GM19043 (cell line): ENCODE data around the gene TLR3.
"Not testable (repeated sequence)": the region's sequence is repeated elsewhere in the genome, so short reads cannot be mapped to it uniquely, and the experiment has no call there.

Experiments used
- ATAC-seq: cut with Tn5 transposase; IDR thresholded peaks from one replicate; pipeline ENCODE4 v1.9.1; 2021; ENCODE audit warnings: low read depth; ENCODE audit not compliant: unreplicated experiment

Gene TLR3

DNA sequence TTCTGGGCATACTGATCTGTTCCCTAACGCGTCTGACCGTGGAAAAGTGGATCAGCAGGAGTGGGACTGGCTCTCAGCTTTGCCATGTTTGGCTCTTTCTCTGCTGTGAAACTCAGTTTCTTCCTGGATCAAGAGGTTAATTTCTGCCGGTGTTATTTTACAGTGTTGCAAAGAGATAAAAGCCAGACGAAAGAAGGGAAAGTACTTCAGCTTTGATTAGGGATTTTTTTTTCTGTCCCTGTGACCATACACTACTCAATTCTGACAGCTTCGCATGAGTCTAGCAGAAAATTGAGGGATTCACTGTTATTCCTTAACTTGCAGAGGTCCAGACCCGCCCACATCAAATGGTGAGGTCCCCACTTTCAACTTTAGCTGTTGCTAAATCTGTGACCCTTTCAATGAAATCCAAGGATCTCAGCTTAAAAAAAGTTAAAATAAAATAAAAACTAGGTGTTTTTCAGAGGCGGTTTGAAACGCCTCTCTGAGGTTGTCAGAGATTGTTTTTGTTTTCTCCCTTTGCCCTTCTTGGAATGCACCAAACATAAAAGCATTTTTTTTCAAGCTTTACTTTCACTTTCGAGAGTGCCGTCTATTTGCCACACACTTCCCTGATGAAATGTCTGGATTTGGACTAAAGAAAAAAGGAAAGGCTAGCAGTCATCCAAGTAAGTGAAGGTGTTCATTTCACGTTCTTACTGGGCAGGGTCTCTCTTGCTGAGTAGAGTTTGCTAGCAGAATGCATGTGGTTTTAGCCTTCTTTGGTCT is at the start of gene TLR3:
Gene TLR3 (plus strand): TSS at position 576 of the 768 bp plus-strand sequence. CDS start 7,464 bp downstream, outside the sequence.
- ATAC-seq: no peak

DNA sequence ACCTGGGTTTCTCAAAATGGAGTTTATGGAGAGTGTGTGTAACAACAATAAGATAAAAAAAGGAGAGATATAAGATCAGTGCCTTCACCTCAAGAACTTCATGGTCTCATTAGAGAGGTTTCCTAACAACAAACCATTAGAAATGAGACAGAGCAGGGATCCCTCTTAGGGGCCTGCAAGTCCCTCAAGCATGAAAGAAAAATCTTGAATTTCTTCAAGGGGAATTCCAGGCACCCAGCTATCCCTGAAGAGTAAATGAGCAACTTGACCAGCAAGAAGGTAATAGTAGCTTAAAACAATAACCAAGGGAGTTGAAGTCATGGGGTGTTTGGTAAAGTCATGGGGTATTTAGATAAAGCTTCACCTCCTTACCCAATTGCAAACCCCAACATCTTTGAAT is 49.7 kb upstream of the TLR3 start:
- ATAC-seq: no peak

DNA sequence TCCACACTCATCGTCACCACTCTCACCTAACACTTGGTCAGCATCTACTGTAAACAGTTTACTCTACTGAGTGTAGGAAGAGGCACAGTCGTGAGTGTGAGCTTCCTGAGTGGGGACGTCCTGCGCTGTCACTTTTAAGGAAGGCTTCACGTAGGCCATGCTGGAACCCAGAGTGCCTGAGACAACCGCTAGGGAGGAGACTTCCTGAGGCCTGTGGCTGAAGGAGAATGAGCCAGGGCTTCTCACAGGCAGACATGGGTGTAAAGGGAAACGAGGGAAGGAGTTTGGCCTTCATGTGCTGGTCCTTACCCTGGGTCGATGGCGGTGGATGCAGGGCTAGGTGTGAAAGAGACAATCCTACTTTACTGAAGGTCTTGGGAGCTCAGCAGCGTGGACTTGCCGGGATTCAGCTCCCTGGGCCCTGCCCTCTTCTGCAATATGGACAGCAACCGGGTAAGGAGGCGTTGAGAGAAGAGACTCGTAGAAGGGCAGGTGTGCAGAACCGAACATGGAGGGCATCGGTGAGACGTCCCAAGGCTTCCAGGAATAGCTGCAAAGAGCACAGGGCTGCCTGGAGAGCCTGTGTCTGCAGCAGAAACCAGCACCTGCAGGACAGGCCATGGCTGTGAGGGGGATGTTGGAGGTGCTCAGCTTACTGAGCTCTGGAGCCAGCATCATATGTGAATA is 48.7 kb upstream of the TLR3 start:
- ATAC-seq: no peak

DNA sequence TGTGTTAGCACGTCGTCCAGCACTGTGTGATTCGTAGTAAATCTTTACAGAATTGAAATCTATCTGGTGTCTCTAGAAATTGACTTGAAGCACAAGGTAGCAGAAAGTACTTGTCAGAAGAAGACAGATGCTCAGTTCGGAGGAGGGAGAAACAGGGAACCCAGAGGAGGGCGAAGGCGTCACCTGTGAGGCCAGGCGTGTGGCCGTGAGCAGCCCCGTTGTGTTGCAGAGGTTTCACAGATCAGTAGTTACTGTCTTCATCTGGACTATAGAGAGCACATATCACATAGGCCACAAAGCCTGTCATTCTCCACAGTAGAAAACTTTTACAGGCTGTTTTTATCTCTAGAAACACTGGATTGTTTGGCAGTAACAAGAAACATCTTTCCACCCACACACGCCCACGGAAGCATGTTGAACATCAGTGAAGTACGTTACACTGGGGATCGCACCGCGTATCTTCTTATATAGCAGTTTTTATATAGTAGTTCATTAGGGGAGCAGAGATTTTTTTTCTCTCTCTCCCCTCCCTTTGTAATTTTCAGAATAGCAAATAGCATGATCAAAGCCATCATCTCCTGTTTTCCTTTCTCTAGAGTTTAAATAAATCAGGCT is 48.1 kb upstream of the TLR3 start:
- no peak for ATAC-seq

DNA sequence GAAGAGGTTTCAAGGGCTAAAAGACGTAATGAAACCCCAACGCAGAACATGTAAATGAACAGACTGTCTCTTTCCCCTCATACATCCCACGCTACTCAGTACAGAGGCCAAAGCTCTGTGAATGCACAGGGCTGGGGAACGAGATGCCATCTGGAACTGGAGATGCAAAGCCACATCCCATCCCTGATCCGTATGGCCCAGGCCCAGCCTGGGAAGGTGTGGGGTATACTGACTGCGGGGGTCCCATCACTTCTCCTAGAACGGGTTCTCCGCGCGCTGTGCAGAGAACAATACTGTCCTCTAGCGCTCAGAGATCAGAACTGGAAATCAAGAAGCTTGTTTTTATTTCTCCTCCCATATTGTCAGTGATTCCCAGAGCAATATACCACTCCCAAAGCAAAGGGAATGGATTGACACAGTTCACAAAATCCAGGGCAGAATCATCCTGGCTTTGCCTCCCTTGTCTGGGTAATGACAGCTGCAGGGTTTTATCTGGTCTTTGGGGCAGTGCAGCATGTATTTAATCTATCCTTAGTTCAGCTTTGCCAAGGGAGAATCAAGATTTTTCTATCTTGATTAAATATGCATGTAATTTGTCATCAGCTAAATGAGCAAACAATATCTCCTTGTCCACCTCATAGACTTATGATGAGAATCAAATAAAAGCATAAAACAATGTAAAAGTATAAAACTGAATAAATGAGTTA is 47.3 kb upstream of the TLR3 start:
- ATAC-seq: no peak

DNA sequence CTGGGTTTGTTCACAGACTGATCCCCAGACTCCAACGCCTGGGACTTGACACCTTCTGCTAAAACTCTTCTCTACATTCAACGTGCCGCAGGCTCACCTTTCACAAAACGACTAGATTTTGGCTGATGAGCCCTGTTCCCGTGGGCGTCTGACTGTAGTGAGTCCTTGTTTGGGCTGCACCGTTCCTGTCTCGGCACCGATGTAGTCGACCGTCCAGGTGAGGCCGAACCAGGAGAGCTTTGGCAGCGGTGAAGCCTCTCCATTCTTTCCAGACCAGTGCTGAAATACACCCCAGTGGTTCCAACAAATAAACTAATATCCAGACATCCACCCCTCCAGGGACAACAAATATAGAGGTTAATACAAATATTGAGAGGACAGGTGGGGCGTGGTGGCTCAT is 45.0 kb upstream of the TLR3 start:
- ATAC-seq: no peak

DNA sequence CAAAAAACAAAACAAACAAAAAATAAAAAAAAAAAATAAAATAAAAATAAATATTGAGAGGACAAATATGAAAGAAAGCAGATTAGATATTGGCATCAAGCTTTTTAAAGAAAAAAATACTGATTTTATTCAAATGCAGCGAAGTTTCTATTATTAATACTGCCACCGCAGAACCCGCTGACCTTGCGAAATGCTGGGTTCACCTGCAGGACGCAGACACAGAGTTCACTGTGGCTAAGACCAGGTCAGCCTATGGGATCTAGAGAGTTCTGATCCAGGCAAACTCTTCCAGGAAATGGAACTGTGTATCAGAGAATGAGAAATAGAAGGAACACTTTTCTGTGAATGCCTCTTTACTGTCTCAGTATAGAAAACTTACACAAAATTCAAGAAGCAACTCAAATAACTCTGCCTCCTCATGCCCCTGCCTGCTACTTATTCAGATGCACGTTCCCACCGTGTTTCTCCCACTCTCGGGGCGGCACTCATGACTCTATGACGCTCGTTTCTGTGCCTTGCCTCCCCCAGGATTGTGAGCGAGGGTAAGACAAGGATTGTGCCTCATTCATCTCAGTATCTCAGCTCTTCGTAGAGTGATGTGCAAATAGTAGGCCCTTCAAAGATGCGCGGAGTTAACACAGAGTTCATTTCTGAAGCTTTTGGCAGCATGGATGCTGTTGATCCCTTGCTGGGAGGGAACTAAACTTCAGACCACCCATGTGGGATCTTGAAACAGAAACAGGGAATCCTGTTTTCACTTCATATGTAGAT is 44.1 kb upstream of the TLR3 start:
- no peak for ATAC-seq

DNA sequence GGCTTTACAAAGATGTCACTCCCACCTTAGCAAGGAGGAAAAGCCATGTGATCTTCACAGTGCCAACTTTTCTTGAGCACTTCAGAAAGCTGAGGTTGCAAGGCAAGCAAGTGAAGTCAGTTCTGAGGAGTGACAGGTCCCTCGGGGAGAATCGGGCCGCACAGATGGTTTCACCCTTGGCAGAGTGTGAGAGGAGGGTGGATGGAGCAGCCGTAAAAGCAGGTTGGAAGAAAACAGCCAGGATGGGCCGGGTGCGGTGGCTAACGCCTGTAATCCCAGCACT is 43.6 kb upstream of the TLR3 start:
- ATAC-seq: no peak

DNA sequence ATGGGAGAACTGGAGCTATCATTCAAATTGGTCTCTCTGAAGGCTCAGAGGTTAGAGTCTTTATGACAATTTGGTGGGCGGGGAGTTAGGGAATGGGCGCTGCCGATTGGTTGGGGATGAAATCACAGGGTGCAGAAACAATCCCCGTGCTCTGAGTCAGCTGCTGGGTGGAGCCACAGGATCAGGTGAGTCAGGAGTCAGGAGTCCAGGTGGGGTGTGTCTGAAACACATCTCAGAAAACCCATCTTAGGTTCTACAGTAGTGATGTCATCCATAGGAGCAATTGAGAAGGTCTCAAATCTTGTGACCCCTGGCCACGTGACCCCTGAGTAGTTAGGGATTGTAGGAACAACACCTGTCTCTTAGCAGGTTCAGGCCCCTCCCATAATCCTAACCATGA is 41.6 kb upstream of the TLR3 start:
- no peak for ATAC-seq

DNA sequence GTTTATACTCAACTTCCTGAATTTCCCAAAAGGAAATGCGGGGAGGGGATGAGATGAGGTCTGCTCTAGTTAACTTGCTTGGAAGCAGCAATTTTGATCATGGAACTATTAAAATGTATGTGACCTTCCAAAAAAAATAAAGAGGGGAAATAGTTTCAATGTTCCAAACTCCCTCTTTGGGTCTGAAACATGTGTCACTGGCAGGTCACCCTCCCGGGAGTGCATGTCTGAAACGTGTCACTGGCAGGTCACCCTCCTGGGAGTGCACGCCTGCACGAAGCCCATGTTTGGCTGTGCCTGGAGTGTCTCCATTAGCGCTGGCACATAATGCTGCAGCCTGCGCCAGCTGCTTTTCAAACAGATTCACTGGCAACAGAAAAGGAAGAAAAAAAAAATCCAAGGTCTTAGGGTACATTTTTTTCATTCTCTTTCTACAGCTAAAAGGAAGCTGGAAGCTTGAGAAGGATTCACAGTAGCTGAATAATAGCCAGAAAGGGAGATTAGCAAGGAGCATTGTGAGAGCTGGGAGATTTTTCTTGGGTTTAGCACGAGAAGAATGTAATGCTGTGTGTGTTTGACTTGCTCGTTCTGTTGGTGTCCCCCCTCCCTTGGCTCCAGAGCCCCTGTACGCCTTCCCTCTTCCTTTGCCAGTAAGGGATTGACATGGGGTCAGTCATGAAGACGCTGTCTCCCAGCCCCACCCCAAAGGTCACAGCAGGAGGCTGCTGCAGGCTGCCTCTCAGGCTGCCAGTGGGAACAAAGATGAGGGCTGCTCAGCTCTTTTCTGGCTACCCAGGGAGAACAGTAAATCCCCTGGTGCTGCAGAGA is 39.2 kb upstream of the TLR3 start:
- no peak for ATAC-seq

DNA sequence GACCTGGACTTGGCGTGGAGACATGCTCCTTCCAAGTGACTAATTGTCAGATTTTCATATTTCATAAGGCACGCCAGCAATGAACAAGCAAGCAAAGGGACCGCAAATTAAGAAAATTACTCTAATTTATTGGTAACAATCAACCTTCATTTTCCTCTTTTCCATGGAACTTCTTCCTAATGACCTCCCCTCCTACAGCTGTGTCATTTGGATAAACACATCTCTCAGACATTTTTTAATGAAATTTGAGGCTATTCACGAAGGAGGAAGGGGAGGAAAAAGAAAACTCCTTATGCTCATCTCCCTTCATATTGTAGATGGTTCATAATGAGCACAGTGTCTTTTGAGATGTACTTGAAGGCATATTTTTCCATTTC is 38.6 kb upstream of the TLR3 start:
- ATAC-seq: no peak

DNA sequence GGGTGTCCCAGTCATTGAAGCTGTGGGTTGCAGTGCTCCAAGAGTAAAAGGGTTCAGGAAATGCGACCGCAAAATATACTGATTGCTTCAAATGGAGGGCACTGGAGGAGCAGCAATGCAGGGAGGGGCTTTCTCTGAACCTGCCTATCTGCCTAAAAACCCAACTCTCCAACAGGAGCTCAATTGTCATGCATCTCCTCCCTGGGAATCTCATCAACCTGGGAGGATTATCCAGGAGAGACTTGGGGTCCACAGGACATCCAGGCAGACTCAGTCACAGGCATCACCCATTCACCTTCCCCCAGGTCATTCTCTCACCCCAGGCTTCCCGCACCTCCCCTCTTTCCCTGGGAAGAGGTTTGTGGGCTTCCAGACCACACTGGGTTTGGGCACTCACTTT is 38.2 kb upstream of the TLR3 start:
- no peak for ATAC-seq

DNA sequence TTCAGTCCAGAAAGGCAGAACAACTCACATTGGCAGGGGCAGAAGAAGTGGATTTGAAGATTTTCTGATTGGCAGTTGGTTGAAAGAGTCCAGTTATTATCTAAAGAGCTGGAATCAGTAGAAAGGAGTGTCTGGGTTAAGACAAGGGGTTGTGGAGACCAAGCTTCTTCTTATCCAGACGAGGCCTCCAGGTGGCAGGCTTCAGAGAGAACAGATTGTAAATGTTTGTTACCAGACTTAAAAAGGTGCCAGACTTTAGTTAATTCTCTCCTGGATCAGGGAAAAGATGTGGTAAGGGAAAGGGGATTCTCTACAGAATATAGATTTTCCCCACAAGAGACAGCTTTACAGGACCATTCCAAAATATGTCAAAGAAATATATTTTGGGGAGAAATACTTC is 36.7 kb upstream of the TLR3 start:
- no peak for ATAC-seq

DNA sequence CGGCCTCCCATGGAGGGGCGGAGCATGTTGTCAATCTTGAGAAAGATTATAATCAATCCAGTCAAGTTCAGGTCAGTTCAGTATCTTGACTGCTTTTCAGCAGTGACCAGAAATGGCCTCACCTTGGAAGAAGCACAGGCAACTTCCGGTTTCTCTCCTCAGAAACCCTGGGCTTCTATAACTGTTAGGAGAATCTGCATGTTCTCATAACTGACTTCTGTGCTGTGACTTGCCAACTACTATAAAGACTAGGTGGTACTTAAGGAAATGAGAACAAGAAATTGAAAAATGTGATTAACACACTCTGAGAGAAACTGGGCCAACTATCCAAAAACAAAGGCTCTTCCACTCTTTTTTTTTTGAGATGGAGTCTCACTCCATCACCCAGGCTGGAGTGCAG is 35.9 kb upstream of the TLR3 start:
- ATAC-seq: no peak

DNA sequence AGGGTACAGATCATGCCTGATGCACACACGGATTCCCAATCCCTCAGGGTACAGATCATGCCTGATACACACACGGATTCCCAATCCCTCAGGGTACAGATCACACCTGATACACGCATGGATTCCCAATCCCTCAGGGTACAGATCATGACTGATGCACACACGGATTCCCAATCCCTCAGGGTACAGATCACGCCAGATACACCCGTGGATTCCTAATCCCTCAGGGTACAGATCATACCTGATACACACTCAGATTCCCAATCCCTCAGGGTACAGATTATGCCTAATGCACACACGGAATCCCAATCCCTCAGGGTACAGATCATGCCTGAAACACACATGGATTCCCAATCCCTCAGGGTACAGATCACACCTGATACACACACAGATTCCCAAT is 34.3 kb upstream of the TLR3 start:
- ATAC-seq: not testable (repeated sequence)

DNA sequence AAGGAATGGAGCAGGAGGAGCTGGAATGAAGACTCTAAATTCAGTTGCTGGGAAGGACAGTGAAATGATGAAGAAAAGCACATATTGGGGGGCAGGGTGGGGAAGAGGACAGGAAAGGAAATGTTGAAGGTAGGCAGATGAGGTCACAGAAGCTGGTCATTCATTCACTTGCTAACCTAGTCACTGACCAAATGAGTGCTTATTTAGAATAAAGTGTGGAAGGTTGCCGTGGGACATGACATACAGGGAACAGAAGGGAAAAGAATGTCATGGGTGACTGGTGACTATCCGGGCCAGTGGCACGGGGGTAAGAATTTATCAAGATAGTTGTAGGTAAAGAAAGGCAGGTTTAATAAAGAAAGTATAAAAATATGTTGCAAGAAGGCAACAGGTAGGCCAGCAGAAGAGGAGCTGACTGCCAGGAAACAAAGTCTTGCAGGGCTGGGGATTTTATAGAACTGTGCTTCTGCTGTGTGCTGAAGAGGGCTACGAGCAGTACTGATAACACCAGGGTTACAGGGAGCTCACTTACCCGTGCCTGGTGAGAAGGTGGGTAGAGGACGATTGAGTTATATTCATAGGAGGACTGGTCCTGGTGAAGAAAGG is 31.9 kb upstream of the TLR3 start:
- ATAC-seq: no peak

DNA sequence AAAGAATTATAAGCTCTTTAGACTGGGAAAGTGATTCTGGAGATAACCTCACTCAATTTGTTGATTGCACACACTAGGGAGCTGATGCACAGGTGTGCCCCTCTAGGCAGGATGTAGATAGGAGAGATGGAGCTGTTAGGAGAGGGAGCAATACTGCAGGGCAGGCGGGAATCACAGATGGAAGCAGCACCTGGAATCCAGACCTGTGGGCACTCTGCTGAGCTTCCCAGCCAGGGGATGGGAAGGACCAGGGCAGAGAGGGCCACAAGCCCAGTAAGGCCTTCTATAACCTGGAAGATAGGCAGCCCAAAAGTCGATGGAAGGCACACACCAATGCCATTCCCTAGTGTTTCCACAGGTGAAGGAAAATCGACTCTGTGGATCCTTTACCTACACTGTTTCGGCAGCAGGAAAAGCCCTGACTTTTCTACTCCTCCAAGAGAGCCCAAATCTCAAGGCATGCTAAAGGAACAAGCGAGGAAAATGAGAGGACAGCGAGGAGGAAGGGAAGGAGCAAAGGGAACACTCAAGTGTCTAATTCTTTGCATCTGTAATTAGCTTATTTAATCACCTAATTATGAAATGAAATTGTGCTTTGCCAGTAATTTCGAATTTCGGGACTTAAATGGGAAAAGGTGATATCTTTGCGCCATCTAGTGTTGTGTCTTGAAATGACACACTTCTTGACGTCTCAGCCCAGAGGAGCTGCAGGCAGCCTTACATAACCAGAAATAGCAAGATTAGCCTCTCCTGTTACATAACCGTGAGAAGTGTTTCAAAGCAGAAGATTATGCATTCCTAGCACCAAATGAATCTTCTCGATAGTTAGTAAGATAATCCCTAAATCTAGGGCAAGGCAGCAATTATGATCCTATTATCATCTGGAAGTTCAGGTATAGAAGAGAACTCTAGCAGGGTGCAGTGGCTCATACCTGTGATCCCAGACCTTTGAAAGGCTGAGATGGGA is 31.0 kb upstream of the TLR3 start:
- no peak for ATAC-seq

DNA sequence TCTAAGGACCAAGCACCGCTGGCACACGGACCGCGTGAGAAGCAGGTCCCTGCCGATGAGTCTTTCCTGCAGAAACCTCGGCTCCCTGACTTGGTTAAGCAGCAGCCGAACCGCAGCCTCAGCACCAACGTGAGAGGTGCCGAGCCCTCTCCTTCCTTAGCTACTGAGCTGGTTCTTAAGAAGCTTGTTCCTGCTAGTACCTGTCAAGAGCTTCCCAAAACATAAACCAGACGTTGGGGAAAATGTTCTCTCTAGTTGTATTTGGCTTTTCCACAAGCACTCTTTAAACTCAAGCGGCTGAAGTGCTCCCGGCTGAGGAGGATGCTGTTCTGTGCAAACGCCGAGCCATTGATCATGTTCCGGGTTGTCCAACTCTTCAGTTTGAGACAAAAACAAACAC is 29.3 kb upstream of the TLR3 start:
- ATAC-seq: no peak
